K562 (cell line): ENCODE results near the gene KIF9. TPM values are rescaled to one million over a fixed set of nuclear protein-coding genes. Genes with fewer than 3 reads are reported as not detected.

Source experiments
- ATAC-seq: fragments of 200-7000 bp; cut with Tn5 transposase; 3 replicates; pipeline ENCODE4 v1.9.1; 2020; ENCODE audit warnings: moderate library complexity
- BruUV-seq: library from RNA; stranded (reverse); fragments of 400-500 nt; replicated peaks from 2 replicates; lab custom pipeline; 2021; lab: Mats Ljungman, UMichigan
- CTCF ChIA-PET: fragments of 300-600 bp; formaldehyde crosslinking; extraction: SDS; loops from one replicate; lab custom pipeline; 2021; ENCODE audit warnings: low intra/inter-chr PET ratio; lab: Yijun Ruan, JAX
- POLR2A ChIA-PET: fragments of 300-600, 350-650 bp; sonication (Branson Sonifier 250); formaldehyde crosslinking; extraction: SDS; loops from one replicate; lab custom pipeline; 2021; ENCODE audit warnings: antibody characterized with exemption, inconsistent platforms; lab: Yijun Ruan, JAX
- DNase-seq, 4 experiments: peaks; one replicate each; pipeline versions ENCODE4 v3.0.0 to v3.0.0-alpha.2; 2011 to 2018; ENCODE audit warnings: low spot score in 3 of 4, mixed read lengths in 3 of 4; ENCODE audit errors: extremely low read depth in 1 of 4
- FAIRE-seq: peaks from 2 replicates; lab custom pipeline; 2011; peaks lifted over from hg19 to GRCh38; lab: Jason Lieb, UNC
- H2AFZ ChIP-seq: 2 replicates; pipeline ENCODE4 v1.6.0; 2011; ENCODE audit warnings: low read depth, low read length, control low read depth, inconsistent platforms
- H3K27ac ChIP-seq: fragments of 200-600 bp; 3 replicates; pipeline ENCODE4 v1.8.0; 2011; ENCODE audit warnings: low read depth, mild to moderate bottlenecking, control low read depth, inconsistent platforms, low read length, moderate library complexity, mixed read lengths; ENCODE audit errors: extremely low read depth
- H3K27me3 ChIP-seq, 2 experiments: fragments of 300-600 bp in 1 of 2; 2 replicates in 1 of 2; 3 replicates in 1 of 2; pipeline versions ENCODE4 v1.6.0 to v1.8.0; 2011; ENCODE audit warnings: inconsistent platforms in 2 of 2, low read length in 2 of 2, mild to moderate bottlenecking in 1 of 2, mixed read lengths in 1 of 2, moderate library complexity in 1 of 2; ENCODE audit not compliant: control insufficient read depth in 2 of 2, insufficient read depth in 2 of 2
- H3K36me3 ChIP-seq: fragments of 300-600 bp; 3 replicates; pipeline ENCODE4 v1.8.0; 2011; ENCODE audit warnings: mild to moderate bottlenecking, low read length, inconsistent platforms; ENCODE audit not compliant: control insufficient read depth, insufficient read depth
- H3K4me1 ChIP-seq, 2 experiments: fragments of 200-600 bp in 1 of 2; replicated peaks in 1 of 2; 2 replicates in 1 of 2; 3 replicates in 1 of 2; pipeline versions ENCODE4 v1.5.1 to v1.8.0; 2011; ENCODE audit warnings: inconsistent platforms in 2 of 2, low read length in 2 of 2, mild to moderate bottlenecking in 1 of 2, mixed read lengths in 1 of 2, moderate library complexity in 1 of 2; ENCODE audit not compliant: control insufficient read depth in 2 of 2, insufficient read depth in 2 of 2
- H3K4me2 ChIP-seq: 2 replicates; pipeline ENCODE4 v1.6.1; 2011; ENCODE audit warnings: low read length, control low read depth, inconsistent platforms, mixed read lengths; ENCODE audit not compliant: insufficient read depth
- H3K4me3 ChIP-seq: fragments of 200-600 bp; sonication (generic), shearing (Covaris generic); 2 replicates; pipeline ENCODE4 v1.5.1; 2016; ENCODE audit warnings: control low read depth, inconsistent platforms
- H3K79me2 ChIP-seq: fragments of 200-600 bp; 3 replicates; pipeline ENCODE4 v1.8.0; 2011; ENCODE audit warnings: low read length, inconsistent platforms; ENCODE audit not compliant: control insufficient read depth, insufficient read depth
- H3K9ac ChIP-seq, 2 experiments: 2 replicates each; pipeline versions ENCODE4 v1.6.0 to v1.6.1; 2011; ENCODE audit warnings: low read depth in 2 of 2, low read length in 2 of 2, control low read depth in 1 of 2, inconsistent platforms in 1 of 2, mild to moderate bottlenecking in 1 of 2, mixed read lengths in 1 of 2; ENCODE audit not compliant: insufficient read depth in 1 of 2
- H3K9me1 ChIP-seq: one replicate; pipeline ENCODE4 v1.6.0; 2011; ENCODE audit warnings: inconsistent platforms, mild to moderate bottlenecking, low read length, moderate library complexity; ENCODE audit not compliant: control insufficient read depth, insufficient read depth
- H3K9me3 ChIP-seq: replicated peaks from 2 replicates; pipeline ENCODE4 v1.5.1; 2011; ENCODE audit warnings: low read depth, low read length, inconsistent platforms; ENCODE audit not compliant: control insufficient read depth, insufficient read depth
- H4K20me1 ChIP-seq: replicated peaks from 2 replicates; pipeline ENCODE4 v1.6.1; 2011; ENCODE audit warnings: low read length, inconsistent platforms, mixed read lengths; ENCODE audit not compliant: control insufficient read depth, insufficient read depth
- ARHGAP35 ChIP-seq: fragments of 450-650 bp; IDR thresholded peaks from 2 replicates; pipeline ENCODE4 v1.6.1; 2018; ENCODE audit not compliant: partially characterized antibody
- CEBPG ChIP-seq, 3 experiments: fragments of 200-800 bp in 1 of 3; sonication (Bioruptor generic) in 1 of 3; sonication (generic) in 1 of 3; formaldehyde crosslinking in 1 of 3; IDR thresholded peaks in 2 of 3; conservative IDR thresholded peaks in 1 of 3; 2 replicates each; pipeline versions ENCODE4 v1.6.1 to v1.8.0; 2016 to 2022; ENCODE audit warnings: missing compliant biosample characterization in 2 of 3, missing genetic modification characterization in 2 of 3, mild to moderate bottlenecking in 1 of 3, missing genetic modification reagents in 1 of 3
- COPS2 ChIP-seq: fragments of 450-650 bp; conservative IDR thresholded peaks from 2 replicates; pipeline ENCODE4 v1.6.1; 2016; ENCODE audit warnings: mild to moderate bottlenecking, moderate library complexity
- JUN ChIP-seq, 2 experiments: sonication (generic) in 1 of 2; formaldehyde crosslinking in 1 of 2; IDR thresholded peaks; 2 replicates each; pipeline versions ENCODE4 v1.6.1 to v1.8.0; 2012 to 2022; ENCODE audit warnings: borderline replicate concordance in 2 of 2, mild to moderate bottlenecking in 2 of 2, improper control_type of control experiment in 1 of 2, low read depth in 1 of 2, low read length in 1 of 2, missing genetic modification reagents in 1 of 2
- TCF7L2 ChIP-seq: fragments of 150-350 bp; IDR thresholded peaks from 2 replicates; pipeline ENCODE4 v1.6.1; 2016; ENCODE audit warnings: low read depth, mild to moderate bottlenecking, low read length, moderate library complexity
- ZNF175 ChIP-seq: fragments of 200-800 bp; sonication (Bioruptor generic); IDR thresholded peaks from 2 replicates; pipeline ENCODE4 v1.6.1; 2016; ENCODE audit warnings: low read depth, mild to moderate bottlenecking, missing genetic modification characterization, missing compliant biosample characterization
- ZNF586 ChIP-seq: fragments of 450-650 bp; formaldehyde crosslinking; conservative IDR thresholded peaks from 2 replicates; pipeline ENCODE4 v1.4.0; 2020; ENCODE audit warnings: mild to moderate bottlenecking, moderate library complexity
- WGBS: fragments of 100-300 bp; shearing (Covaris generic); methylation state at CpG from one replicate; pipeline ENCODE4 v1.1.6; 2016; ENCODE audit warnings: low coverage, mixed read lengths; ENCODE audit not compliant: insufficient coverage; ENCODE audit errors: missing lambda C conversion rate; 5-methylcytosine and 5-hydroxymethylcytosine counted together
- in situ Hi-C: fragments of 300-500 bp; cut with MboI; formaldehyde crosslinking; loops from 4 replicates; pipeline ENCODE4 v1.15.0; 2018; ENCODE audit warnings: inconsistent platforms, mixed read lengths
- intact Hi-C: fragments of 100-400 bp; cut with micrococcal nuclease; formaldehyde crosslinking; loops from 2 replicates; pipeline ENCODE4 v1.14.2; 2022
- polyA plus RNA-seq, 8 experiments: library from polyadenylated mRNA; depleted of rRNA in 4 of 8; stranded (reverse) in 5 of 8; unstranded in 3 of 8; fragments of >200 nt; fragmentation: Nextera tagmentation in 2 of 8; fragmentation: Illumina TruSeq in 1 of 8; extraction: Ambion mirVana in 2 of 8; extraction: Trizol in 1 of 8; gene quantifications; 2 replicates each; pipeline versions ENCODE4 v1.2.1 to v1.2.3, GENCODE V29; 2011 to 2014; ENCODE audit warnings: inconsistent platforms in 1 of 8, missing spikeins in 1 of 8
- total RNA-seq, 7 experiments: library from RNA; depleted of rRNA in 6 of 7; stranded (reverse); fragments of >200 nt in 6 of 7; fragmentation: Illumina TruSeq in 2 of 7; extraction: Trizol in 2 of 7; gene quantifications; 2 replicates each; pipeline versions ENCODE4 v1.2.1 to v1.2.3, GENCODE V29; 2011 to 2021; ENCODE audit warnings: low replicate concordance in 1 of 7
- TF ChIP-seq, protein P1 (sequence below), 2 experiments: fragments of 450-650 bp in 1 of 2; sonication (generic) in 1 of 2; formaldehyde crosslinking in 1 of 2; IDR thresholded peaks in 1 of 2; conservative IDR thresholded peaks in 1 of 2; 2 replicates each; pipeline versions ENCODE4 v1.6.1 to v1.8.1; 2016 to 2023; ENCODE audit warnings: mild to moderate bottlenecking in 2 of 2, moderate library complexity in 2 of 2, inconsistent platforms in 1 of 2, missing genetic modification reagents in 1 of 2
- TF ChIP-seq, protein P2 (sequence below): fragments of 250-450 bp; sonication (Bioruptor Pico); IDR thresholded peaks from 2 replicates; pipeline ENCODE4 v1.4.0; 2020
- TF ChIP-seq, protein P3 (sequence below): IDR thresholded peaks from 2 replicates; pipeline ENCODE4 v1.6.1; 2016; ENCODE audit warnings: missing genetic modification characterization, missing compliant biosample characterization

KIF9 gene
- total and polyA plus RNA-seq, 9 of the 15 experiments (the other 6 are each of a cell fraction or from before 2014, with no cell fraction given) = 16.9 to 56.9 (median 25.0) TPM

DNA sequence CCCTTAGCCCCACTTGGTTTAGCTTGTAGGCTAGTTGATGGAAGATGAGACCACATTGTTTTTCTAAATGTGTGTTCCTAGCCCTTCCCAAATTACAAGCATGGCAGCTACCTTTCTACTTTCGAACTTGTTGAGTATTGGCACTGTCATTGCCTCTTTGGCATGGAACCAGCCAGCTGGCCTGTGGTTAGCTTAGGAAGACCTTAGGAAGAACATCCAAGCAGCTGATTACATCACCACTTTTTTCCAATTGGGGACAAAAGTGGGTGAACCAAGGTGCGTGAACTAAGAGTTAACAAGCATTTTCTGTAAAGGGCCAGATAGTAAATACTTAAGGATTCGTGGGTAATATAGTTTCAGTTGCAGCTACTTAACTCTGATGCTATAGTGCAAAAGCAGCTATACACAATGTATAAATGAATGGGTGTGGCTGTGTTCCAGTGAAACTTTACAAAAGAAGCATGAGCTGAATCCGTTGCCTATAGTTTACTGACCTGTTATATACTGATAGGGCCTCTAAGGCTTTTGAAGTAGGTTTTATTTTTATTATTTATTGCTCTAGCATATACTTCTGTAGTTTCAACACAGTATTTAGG, 8.7 kb upstream of the KIF9 start:
- no peak for ATAC-seq
- Histone ChIP-seq H3K27ac (no peak overlapping the region), H3K27me3 (no peaks in the 10 kb centered on the region)
- CTCF ChIA-PET = no interaction called here
- FAIRE-seq = no peak
- no TSS peak for BruUV-seq
- TF ChIP-seq, protein P1, sequence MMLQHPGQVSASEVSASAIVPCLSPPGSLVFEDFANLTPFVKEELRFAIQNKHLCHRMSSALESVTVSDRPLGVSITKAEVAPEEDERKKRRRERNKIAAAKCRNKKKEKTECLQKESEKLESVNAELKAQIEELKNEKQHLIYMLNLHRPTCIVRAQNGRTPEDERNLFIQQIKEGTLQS (IDR thresholded peaks at IDR 0.05) = peak; percentile 59
- TF ChIP-seq, protein P1 (CRISPR knock-in tag; conservative IDR thresholded peaks at IDR 0.05) = no peak
- TF ChIP-seq JUN (IDR thresholded peaks at IDR 0.05; ENCODE audit: borderline replicate concordance, low read depth, low read length) (no peak), JUN (CRISPR knock-in tag; IDR thresholded peaks at IDR 0.05; ENCODE audit: borderline replicate concordance) (no peak), COPS2 (no peak), ARHGAP35 (no peak), TCF7L2 (no peak), CEBPG (CRISPR knock-in tag; IDR thresholded peaks at IDR 0.05) (no peak), CEBPG (tag; conservative IDR thresholded peaks at IDR 0.05 in 1 of 2, IDR thresholded peaks at IDR 0.05 in 1 of 2) (0 out of 4 replicates have a peak, but pooled peaks of 1 of the 2 experiments have one; percentile 35), ZNF175 (CRISPR knock-in tag) (no peak), ZNF586 (no peak)
- TF ChIP-seq, protein P2, sequence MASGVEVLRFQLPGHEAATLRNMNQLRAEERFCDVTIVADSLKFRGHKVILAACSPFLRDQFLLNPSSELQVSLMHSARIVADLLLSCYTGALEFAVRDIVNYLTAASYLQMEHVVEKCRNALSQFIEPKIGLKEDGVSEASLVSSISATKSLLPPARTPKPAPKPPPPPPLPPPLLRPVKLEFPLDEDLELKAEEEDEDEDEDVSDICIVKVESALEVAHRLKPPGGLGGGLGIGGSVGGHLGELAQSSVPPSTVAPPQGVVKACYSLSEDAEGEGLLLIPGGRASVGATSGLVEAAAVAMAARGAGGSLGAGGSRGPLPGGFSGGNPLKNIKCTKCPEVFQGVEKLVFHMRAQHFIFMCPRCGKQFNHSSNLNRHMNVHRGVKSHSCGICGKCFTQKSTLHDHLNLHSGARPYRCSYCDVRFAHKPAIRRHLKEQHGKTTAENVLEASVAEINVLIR (CRISPR knock-in tag) = no peak
- TF ChIP-seq, protein P3, sequence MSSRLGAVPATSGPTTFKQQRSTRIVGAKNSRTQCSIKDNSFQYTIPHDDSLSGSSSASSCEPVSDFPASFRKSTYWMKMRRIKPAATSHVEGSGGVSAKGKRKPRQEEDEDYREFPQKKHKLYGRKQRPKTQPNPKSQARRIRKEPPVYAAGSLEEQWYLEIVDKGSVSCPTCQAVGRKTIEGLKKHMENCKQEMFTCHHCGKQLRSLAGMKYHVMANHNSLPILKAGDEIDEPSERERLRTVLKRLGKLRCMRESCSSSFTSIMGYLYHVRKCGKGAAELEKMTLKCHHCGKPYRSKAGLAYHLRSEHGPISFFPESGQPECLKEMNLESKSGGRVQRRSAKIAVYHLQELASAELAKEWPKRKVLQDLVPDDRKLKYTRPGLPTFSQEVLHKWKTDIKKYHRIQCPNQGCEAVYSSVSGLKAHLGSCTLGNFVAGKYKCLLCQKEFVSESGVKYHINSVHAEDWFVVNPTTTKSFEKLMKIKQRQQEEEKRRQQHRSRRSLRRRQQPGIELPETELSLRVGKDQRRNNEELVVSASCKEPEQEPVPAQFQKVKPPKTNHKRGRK (tag) = no peak
- TF ChIP-seq, all 486 proteins: peak for 2
- WGBS = 74% methylated on average over 4 of the region's 4 CpGs
- no peak overlapping the region for H3K9ac ChIP-seq
- no peak overlapping the region for H3K4me3 ChIP-seq
- no peak for DNase-seq
- H3K9me3 ChIP-seq = no peaks in the 10 kb centered on the region
- H4K20me1 ChIP-seq = no peaks in the 10 kb centered on the region
- peaks cover 0 to 18% of the 10 kb centered on the region in 2 experiments; a peak in 3 of 5 replicates for H3K4me1 ChIP-seq
- H2AFZ ChIP-seq = no peak overlapping the region
- H3K4me2 ChIP-seq = no peak overlapping the region
- H3K36me3 ChIP-seq = peaks cover 70% of the 10 kb centered on the region
- intact Hi-C loops = no loop called here
- H3K9me1 ChIP-seq = no peaks in the 10 kb centered on the region
- POLR2A ChIA-PET = interaction anchor here (0.6 to 5.6 kb wide), 8 partner anchors 8 to 252 kb away, joined by 3 to 42 read pairs (median 4); partner anchors contain the start of genes KIF9 and KLHL18
- in situ Hi-C loops = no loop called here
- H3K79me2 ChIP-seq = peaks cover 91% of the 10 kb centered on the region
